ENCODE data around the gene ZNF70.

- no peak for TF ChIP-seq CTCF (IDR thresholded peaks at IDR 0.05)
- TF ChIP-seq POLR2A (IDR thresholded peaks at IDR 0.05), result no peak
- TF ChIP-seq EP300 (IDR thresholded peaks at IDR 0.05; ENCODE audit: low read depth), result no peak
- no peak for TF ChIP-seq POLR2AphosphoS5 (IDR thresholded peaks at IDR 0.05)
These were observed 37.0 kb upstream of the ZNF70 start for GRCh38 chr22:23787910-23788309.
